ENCODE data around the gene PRSS48.
"Not testable (repeated sequence)": the region's sequence is repeated elsewhere in the genome, so short reads cannot be mapped to it uniquely, and the experiment has no call there.

PRSS48 gene

DNA sequence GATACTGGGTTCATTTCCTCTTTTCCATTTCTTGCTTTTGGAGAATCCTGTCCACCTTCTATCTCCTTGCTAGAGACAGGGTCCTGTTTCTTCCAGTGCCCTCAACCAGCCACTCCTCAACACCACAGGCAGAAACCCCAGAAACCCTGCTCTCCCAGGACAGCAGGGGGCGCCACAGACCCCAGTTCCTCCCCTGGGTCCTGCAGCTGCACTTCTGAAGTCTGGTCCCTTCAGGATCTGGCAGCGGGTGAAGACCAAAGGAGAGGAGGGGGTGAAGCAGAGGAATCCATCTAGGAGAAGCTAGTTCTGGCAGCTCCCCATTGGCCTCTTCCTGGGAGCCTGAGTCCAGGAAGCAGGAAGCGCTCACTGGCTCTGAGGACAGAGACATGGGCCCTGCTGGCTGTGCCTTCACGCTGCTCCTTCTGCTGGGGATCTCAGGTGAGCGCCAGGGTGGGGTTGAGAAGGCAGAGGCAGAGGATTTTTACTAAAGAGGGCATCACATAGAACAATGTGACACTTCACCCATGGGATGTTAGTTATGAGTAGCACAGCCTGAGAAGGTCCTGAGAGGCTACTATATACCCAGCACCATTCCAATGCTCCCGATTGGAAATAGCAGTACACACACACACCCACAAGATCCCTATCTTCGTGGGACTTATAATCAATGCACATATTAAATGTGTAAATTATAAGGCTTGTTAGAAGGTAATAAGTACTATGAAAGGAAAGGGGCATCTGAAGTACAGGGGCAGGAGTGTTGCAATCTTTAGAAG is at the start of gene PRSS48:
Gene PRSS48 (plus strand): TSS at position 375 of the 776 bp plus-strand sequence. CDS start 12 bp downstream, at position 387.
- DNase-seq (ENCODE audit: low spot score) = peak; percentile 64

DNA sequence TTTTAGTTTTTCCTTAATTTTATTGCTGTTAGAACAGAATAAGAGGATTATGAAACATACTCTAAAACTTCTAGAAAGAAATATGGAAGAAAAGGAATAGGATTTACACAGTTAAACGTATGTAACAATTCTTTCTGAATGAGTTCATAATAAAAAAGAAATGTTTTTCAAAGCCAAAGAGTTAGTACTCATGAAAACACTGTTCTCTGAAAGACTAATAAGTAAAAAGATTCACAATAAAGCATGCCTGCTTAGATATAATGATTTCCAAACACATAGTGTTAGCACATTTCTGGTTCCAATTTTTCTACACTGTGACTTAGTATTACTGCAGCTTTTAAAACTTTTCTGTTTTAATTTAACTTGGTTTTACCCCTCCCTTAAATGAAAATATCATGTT is 49.8 kb upstream of the PRSS48 start:
- DNase-seq (ENCODE audit: low spot score) = no peak

DNA sequence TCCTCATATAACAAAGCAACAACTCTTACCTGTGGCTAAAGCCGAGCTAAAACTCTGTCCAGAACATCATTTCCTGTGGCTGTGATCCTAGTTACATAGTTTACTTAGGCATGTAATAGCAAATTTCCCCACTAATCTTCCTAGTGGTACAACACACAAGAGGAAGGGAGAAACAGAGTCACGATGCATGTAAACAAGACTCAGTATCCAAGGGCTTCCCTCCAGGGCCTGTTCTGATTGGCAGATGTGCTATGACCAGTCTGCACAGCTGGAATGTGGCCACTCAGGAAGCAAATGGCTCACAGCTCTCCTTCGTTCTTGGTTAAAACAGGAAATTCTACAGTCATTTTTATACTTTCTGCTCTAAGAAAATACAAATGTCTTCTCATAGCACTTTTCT is 49.2 kb upstream of the PRSS48 start:
- no peak for DNase-seq (ENCODE audit: low spot score)

DNA sequence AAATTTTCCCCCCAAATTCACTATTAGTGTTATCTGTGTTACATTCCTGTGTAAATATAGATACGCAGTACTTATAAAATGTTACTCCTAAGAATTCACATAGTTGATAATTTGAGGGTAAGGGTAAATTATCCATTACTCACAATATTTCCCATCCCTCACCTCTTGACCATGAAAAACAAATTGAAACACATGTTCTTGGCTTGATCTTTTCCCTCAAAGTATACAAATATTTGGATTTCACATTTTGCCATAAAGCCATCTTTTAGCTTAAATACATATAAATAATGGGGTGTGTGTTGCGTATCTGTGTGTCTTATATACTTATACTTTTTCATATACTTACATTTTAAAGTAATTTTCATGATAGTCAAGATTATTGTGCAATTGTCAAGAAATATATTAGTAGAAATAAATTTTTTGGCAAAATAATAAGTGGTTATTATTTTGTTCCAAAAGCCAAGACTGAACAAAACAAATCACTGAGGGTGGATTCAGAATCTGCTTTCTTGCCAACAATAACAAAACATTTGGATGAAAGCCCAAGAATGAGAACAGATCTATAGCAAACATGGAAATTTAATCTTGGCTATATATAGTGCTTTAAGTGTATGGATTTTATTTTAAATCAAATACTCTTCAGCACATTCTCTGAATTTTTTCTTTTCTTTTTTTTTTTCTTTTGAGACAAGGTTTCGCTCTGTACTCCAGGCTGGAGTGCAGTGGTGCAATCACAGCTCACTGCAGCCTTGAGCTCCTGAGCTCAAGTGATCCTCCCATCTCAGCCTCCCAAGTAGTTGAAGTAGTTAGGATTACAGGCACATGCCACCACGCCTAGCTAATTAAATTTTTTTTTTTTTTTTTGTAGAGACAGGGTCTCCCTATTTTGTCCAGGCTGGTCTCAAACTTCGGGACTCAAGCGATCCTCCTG is 48.5 kb upstream of the PRSS48 start:
- no peak for DNase-seq (ENCODE audit: low spot score)

GRCh38 chr4:151231915-151232595 is 44.9 kb upstream of the PRSS48 start:
- DNase-seq (ENCODE audit: low spot score) = no peak

DNA sequence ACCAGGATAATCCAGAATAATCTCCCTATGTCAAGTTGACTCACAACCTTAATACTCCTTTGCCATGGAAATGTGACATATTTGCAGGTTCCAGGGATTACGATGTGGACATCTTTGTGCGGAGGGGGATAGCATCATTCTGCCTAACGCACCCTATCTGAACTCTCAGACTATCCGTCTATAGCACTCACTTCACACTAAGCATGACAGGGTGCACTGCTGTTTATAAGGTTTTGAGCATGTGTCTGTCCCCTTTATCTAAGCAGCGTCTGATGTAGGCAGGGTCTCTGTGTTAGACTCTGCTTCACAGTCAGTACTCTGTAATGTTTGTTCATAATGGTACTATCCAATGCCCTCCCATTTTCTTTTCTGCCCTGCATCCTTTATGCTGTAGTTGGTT is 43.4 kb upstream of the PRSS48 start:
- no peak for DNase-seq (ENCODE audit: low spot score)

DNA sequence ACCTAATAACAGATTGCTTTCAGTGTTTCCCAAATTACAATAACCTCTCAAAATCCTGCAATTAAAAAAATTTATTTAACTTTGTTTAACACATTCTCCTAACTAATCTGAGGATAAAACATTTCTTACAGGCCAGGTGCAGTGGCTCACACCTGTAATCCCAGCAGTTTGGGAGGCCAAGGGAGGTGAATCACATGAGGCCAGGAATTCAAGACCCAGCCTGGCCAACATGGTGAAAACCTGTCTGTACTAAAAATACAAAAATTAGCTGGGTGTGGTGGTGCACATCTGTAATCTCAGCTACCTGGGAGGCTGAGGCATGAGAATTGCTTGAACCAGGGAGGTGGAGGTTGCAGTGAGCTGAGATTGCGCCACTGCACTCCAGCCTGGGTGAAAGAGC is 41.6 kb upstream of the PRSS48 start:
- DNase-seq (ENCODE audit: low spot score) = not testable (repeated sequence)

DNA sequence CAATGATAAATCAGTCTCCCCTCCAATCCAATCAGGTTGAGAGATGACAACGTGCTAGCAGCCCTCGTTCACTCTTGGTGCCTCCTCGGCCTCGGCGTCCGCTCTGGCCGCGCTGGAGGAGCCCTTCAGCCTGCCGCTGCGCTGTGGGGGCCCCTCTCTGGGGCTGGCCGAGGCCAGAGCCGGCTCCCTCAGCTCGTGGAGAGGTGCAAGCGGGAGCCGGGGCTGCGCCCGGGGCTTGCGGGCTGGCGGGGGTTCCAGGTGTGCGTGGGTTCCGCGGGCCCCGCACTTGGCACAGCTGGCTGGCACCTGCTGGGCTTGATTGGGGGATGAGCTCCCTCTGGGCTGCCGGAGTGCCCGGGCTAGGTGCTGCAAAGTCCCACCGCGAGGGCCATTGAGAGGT is 40.9 kb upstream of the PRSS48 start:
- no peak for DNase-seq (ENCODE audit: low spot score)

DNA sequence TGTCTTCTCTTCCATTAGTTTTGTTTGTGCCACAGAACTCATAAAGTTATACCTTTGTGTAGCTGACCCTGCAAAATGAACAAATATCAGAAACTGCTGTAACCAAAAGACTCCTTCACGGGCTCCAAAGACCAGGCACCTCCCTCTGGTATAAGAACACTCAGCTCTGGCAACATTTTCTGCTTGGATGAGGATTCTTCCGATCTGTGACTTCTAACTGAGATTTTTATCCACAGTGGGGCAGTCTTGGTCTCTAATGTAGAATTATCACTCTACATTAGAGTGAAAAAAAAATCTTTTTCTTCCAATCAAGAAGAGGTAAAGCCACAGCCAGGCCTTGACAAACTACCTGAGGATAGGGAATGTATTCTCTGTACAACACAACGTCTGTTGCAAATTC is 38.5 kb upstream of the PRSS48 start:
- no peak for DNase-seq (ENCODE audit: low spot score)

GRCh38 chr4:151239608-151240007 is 37.4 kb upstream of the PRSS48 start:
- DNase-seq (ENCODE audit: low spot score) = no peak

- DNase-seq (ENCODE audit: low spot score) = no peak
Measured at GRCh38 chr4:151242305-151242704, 34.7 kb upstream of the PRSS48 start.

DNA sequence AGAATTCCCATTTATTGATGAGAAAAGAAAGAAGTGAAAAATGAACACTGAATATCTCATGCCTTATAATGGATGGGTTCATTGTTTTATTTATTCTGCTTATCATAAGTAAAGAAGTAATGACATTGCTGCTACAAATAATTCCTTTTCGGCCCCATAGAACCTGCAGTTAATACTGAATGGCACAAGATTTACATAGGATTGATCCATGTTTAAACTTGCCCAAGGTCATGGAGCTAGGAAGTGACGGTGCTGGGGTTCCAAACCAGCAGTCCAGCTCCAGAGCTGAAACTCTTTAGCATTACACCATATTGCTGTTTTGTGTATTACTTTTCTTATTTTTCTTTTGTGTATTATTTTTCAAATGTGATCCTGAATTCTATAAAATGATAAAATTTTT is 30.2 kb upstream of the PRSS48 start:
- DNase-seq (ENCODE audit: low spot score) = no peak

DNA sequence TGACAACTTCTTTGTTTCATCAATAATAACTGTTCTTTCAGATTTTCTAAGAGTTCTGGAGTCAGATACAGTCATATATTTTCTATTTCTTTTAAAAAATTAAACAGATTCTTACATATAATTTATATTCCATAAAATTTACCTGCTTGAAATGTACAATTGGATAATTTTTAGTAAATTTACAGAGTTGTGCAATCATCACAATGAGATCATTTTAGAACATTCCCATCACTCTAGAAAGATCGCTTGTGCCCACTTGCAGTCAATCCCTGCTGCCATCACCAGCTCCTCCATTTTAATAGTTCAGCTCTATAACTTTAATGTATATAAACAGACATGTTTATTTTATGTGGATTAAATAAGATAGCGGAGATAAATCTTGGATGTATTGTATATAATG is 29.6 kb upstream of the PRSS48 start:
- DNase-seq (ENCODE audit: low spot score) = no peak

- peak; percentile 47 for DNase-seq (ENCODE audit: low spot score)
Measured at GRCh38 chr4:151248519-151248918, 28.4 kb upstream of the PRSS48 start.

DNA sequence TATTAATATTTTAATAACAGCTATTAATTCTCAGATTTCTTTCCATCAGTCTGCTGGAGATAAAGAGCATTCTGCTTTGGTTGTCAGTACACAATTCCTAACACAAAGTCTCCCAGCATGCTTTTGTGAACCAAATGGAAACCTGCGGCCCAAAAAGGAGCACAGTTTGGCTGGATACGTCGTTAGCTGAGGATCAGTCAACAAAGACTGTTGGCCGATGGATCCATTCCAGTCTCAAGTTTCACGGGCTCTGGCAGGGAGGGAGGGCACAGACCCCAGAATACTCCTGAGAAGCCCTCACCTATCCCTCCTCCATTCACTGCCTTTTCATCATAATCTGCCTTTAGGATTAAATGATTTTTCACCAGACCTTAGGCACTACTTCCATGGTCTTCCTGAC is 26.3 kb upstream of the PRSS48 start:
- DNase-seq (ENCODE audit: low spot score) = no peak

DNA sequence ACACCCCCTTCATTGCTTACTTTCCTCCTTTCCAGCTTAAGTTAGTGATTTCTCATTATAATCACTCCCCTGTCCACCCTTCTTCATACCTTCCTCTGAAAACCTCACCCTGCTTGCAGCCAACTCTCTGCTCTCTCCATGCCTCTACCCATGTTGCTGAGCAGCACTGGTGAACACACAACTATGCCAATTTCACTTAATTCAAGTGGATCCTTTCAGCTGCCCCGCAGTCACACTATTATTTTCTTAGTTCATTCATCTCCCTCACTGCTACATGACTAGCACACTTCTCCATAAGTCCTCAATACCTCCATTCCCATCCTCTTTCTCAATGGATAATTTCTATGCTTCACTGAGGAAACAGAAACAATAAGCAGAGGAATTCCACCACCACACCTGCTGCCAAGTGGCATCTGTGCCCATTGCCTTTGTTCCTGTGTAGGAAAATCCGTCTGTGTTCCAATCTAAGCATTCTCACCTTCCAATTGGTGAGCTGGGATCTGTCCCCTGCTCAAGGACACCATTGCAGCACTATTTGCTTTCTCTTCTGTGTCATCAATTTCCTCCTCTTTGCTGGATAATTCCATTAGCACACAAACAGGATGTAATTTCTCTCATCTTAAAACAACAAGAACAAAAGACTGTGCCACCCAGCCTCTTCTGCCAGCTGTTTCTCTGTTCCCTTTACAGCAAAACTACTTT is 25.2 kb upstream of the PRSS48 start:
- no peak for DNase-seq (ENCODE audit: low spot score)

DNA sequence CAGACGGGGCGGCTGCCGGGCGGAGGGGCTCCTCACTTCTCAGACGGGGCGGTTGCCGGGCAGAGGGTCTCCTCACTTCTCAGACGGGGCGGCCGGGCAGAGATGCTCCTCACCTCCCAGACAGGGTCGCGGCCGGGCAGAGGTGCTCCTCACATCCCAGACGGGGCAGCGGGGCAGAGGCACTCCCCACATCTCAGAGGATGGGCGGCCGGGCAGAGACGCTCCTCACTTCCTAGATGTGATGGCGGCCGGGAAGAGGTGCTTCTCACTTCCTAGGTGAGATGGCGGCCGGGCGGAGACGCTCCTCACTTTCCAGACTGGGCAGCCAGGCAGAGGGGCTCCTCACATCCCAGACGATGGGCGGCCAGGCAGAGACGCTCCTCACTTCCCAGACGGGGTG is 21.7 kb upstream of the PRSS48 start:
- DNase-seq (ENCODE audit: low spot score) = not testable (repeated sequence)

GRCh38 chr4:151255680-151256079 is 21.3 kb upstream of the PRSS48 start:
- not testable (repeated sequence) for DNase-seq (ENCODE audit: low spot score)

DNA sequence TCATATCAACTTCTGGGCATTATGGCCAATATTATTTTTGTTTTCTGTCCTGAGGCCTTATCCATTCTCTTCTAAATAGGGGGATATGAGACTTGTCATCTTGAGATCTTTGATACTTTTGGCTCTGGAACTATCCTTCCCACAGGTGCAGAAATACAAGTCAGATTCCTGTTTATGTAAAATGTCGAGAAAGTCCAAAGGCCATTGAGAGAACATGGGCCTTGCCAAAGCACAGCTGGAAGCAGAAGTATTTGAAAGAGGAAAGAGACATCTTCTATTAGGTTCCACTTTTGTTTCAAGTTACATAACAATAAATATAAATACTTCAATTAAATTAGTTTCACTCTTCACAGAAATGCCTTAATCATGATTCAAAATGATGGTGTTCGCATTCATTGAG is 20.8 kb upstream of the PRSS48 start:
- DNase-seq (ENCODE audit: low spot score) = no peak

GRCh38 chr4:151257704-151258103 is 19.3 kb upstream of the PRSS48 start:
- no peak for DNase-seq (ENCODE audit: low spot score)

DNA sequence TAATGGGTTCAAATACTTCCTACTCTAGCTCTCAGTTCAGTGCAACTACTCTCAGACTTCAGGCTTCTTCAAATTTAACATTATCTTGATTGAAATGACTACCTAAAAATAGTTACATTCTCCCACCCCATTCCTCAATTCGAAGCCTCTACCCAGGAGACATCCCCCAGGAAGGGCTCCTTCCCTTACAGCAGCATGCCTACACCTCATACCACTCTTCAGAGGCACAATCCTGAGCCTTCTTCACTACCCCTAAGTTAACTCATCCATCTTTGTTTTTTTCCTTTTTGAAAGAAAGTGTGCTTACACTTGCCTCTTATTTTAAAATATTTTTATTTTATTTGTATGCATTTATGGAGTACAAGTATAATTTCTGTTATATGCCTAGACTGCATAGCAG is 17.2 kb upstream of the PRSS48 start:
- DNase-seq (ENCODE audit: low spot score) = no peak

DNA sequence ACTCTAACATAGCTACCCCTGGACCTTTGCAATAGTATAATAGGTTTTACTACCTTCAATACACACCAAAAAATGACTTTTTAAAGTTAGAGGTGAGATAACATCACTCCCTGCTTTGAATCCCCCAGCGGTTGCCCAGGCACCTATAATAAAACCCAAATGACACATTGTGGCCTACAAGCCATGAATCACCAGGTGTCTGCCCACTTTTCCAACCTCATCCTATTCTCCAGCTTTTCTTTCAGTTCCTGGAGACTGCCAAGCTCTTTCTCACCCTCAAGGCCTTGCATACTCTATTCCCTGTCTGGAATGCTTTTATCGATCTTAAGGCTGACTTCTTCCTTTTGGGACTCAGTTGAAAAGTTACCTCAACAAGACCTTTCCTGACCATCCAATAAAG is 16.4 kb upstream of the PRSS48 start:
- DNase-seq (ENCODE audit: low spot score) = no peak

All from HuH-7 (cell line).